GM19238 (cell line): ENCODE data around the gene COL5A1.

ENCODE experiments used
- DNase-seq: peaks from one replicate; pipeline ENCODE4 v3.0.0; 2011; ENCODE audit warnings: low spot score; ENCODE audit not compliant: insufficient read length

Gene COL5A1

DNA sequence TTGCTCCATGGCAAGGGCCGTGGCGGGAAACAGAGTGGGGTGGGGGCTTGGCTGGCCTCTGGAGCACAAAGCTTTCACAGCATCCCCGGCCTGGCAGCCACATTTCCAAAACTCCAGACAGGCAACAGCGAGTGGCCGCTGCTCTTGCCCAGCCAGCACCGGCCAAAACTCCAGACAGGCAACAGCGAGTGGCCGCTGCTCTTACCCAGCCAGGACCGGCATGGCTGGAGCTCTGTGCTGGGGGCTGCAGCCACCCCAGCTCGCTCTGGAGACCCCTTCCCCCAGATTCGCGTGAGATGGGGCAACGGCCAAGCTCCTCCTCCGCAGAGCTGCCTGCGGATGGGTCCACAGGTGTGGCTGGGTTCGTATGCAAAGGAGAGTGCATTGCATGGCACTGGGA lies 98.5 kb downstream of the COL5A1 start:
- no peak for DNase-seq

DNA sequence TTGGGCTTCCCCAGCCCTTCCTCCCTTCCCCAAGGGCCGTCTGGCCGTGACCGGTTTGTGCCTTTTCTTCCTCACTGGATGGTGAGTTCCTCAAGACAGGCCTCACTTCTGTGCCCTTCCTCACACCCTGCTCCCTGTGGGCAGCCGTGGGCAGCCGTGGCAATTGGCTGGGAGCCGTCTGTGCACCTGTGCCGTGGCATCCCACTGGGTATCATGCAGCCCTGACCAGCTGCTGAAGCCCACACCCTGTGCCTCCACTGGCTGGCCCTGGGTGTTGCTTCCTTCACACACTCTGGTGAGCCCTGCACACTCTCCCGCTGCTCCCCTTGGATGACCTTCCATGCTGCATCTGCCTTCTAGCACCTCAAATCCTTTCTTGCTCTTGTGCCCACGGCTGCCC lies 100.2 kb downstream of the COL5A1 start:
- no peak for DNase-seq

DNA sequence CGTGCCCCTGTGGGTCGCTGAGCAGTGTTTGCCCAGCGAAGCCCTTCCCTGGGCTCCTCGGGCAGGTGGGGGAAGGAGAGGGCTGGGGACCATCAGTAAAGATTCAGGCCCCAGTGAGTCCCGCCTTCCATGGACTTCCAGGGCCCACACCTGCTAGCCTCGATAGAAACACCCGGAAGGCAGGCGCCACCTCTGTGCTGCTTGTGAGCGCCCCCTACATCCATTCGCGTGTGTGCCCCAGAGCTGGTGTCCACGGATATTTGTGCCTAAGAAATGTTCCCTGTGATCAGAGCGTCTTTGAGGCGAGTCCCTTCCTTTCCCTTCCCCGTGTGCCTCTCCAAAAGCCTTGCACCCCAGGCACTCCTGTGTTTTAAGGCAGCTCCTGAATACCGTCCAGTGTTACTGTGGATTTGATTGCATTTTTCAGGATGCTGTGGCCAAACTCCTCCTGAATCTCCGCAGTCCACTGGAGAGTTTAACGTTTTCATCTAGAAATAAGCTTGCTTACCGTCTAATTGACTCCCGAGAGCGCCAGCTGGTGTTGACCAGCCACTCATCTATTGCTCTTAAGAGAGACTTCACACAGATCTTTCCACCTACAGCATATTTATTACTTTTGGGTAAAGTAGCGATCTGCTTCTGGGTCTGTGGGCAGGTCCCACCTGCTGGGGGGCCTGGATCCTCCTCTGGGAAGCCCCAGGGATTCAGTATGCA lies 101.4 kb downstream of the COL5A1 start:
- no peak for DNase-seq

DNA sequence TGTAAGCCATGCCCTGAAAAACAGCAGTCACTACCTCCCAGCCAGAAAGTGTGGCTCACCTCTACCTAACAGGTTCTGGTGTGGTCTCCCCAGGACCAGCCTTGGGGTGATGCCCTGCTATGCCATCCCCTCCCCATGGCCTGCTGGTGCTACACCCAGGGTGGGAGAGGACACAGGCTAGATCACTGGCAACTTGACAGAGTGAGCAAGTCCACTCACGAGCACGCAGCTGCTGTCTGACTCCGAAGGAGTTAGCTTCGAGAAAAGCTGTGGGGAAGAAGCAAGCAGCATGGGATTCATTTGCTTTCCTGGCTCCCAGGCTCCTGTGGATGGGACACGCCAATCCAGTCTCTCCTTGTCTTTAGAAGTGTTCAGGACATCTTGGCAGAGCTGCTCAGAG lies 102.2 kb downstream of the COL5A1 start:
- DNase-seq, result no peak

DNA sequence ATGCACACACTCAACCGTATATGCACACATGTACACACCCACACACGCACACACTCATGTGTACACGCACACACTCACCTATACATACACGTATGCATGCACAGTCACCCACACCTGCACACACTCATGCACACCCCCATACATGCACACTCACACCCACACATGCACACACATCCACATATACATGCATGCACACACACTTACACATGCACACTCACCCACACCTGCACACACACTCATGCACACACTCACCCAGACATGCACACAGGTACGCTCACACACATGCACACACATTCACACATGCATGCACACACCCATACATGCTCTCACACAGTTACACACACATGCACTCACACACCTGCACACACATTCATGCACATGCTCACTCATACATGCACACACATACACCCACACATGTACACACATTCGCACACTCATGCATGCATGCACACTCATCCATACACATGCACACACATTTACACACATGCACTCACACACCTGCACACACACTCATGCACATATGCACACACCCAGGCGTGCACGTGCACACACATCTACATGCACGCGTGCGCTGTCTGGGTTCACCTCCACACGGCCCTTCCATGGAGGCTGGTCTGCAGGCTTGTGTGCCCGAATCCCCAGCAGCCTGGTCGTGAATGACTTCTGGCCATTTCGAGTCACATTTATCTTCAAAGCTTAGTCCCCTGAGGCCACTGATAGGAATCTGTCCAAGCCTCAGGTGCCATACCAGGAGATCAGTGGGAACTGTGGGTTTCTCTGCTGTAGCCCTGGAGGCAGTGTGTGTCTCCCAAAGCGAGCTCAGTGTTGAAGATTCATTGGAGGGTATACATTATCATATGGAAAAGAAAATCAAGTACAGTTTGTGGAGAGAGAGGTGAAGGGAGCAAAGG lies 103.0 kb downstream of the COL5A1 start:
- no peak for DNase-seq

DNA sequence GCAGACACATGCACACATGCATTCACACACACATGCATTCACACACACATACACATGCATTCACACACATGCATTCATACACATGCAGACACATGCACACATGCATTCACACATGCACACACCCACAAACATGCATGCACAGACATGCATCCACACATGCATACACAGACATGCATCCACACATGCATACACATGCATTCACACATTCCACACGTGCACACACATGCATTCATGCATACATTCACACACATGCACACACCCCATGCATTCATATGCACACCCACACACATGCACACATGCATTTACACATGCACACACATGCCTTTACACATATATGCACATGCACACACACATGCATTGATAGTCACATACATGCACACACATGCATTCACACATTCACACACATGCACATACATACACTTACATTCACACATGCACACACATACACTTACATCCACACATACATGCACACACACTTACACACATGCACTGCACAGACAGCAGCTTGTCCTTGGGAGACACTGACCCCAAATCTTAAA lies 106.4 kb downstream of the COL5A1 start:
- no peak for DNase-seq

DNA sequence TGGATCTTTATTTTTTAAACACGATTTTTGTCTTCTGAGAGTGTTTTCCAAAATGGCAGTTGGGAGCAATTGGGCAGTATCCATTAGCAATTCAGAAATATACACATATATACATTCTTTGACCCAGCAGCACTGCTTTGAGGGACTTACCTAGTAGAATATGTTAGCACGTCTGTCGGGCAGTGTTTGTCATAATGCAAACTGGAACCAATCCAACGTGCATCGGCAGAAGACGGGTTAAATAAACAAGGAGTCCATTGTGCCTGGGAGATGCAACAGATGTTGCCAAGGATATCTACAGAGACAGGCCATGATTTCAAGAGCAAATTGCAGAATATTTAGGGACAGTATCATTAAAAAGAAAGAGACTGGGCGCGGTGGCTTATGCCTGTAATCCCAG lies 107.0 kb downstream of the COL5A1 start:
- no peak for DNase-seq

DNA sequence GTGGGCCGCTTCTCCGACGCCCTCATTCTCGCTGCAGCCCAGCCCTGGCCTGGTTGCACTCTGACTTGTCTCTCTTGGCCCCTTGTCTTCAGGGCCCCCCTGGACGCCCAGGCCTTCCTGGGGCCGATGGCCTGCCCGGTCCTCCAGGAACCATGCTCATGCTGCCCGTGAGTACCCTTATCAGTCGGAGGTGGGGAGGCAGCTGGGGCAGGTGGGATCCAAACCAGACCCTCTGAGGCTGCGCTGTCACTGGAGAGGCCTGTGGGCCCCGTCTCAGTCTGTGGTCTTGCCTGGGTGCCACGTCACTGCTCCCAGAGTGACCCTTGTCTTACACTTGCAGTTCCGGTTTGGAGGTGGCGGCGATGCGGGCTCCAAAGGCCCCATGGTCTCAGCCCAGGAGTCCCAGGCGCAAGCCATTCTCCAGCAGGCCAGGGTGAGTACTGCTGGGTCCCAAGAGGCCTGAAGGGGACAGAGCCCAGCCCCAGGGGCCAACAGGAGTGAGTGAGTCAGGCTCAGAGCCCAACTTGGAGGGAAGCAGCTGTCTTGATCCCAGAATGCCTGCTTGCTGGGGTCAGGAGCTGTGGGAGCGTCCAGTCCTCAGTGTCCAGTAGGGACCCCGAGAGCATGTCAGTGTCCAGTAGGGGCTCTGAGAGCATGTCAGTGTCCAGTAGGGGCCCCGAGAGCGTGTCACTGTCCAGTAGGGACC lies 109.0 kb downstream of the COL5A1 start:
- no peak for DNase-seq

DNA sequence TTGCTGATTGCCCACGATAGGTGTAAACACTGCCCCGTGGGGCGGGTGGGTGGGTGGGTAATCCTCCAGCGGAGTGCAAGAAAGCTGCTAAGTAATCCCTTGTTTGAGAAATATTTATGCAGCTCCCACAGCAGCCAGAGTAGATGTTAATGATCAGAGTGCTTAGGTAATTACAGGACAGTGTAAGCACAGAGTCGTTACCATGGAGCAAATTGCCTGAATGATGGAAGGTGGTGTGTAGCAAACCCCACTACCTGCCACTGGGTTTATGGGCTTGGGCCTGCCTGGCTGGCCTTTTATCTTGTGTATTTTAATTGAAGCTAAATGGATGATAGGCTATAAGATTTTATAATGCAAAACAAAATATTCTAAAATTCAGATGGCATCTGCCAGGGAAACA lies 110.0 kb downstream of the COL5A1 start:
- DNase-seq, result no peak

DNA sequence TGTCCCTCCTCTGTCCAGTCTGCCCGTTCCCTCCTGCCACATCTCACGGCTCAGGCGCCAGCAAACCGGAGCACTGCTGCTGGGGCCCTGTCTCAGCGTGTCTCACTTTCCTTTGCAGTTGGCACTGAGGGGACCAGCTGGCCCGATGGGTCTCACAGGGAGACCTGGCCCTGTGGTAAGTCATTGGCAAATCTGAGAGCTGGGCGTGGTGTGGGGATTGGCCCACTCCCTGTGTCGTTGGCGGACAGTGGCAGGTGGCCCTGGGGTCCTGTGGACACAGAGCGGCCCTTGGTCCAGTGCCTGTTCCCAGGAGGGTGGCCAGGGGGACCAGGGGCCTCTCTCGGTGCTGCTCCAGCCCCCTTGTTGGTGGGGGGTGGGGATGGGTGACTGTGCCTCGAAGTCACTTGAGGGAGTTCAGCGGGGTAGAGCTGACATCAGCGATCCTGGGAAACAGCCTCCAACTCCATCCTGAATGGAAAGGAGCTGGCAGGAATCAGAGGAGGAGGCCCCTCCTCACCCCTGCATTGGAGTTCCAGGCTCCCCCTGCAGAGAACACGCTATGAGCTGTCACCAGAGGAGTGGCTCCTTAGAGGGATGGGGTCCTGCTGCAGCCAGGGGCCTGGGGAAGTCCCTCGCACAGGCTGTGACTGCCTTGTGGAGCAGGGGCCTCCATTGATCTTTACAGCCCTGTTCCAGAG lies 111.0 kb downstream of the COL5A1 start:
- no peak for DNase-seq

DNA sequence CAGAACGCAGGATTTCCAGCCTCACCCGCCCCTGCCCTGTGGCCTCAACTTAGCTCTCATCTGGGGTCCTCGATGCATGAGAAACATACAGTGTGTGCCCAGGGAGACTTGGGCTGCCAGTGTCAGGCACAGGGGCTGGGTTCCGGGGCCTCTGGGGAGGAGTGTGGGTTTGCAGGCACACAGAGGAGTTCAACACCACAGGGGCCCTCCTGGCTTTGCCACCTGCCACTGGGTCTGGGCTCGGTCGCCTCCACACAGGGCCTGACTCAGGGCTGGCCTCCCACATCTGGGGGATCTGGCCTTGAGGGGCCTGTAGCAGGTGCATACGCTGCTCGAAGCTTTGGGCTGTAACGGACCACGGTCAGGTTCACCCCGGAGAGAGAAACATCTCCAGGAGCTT lies 111.6 kb downstream of the COL5A1 start:
- DNase-seq, result no peak

DNA sequence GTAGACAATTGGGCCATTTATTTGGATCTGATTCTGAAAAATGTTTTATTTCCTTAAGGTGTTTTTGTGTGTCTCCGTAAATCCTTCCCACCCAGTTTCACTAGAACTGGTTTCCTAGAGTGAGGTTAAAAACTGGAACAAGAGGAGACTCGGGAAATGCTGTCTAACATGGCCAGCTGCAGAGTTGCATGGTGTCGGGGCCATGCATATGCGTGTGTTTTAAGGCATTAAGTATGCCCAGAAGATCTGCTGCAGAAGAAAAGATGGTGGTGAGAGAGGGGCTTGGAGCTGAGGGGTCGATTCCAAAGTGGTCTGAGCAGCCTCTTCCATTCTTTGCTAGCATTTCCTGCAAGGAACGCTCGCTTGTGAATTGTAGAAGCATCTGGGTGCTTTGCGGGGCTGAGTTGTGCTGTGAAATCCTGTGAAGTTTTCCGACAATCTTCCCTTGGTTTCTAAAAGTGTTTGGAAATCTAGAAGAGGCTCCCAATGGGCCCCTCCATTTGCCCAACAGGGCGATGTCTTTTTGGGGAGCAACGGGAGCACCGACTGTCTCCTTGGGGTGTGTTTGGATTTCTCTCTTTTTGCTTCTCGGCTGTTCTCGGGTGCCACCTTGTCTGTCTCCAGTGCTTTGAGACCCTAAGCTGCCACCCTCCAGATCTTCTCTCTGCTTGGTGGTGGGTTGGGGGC lies 113.8 kb downstream of the COL5A1 start:
- DNase-seq, result no peak

DNA sequence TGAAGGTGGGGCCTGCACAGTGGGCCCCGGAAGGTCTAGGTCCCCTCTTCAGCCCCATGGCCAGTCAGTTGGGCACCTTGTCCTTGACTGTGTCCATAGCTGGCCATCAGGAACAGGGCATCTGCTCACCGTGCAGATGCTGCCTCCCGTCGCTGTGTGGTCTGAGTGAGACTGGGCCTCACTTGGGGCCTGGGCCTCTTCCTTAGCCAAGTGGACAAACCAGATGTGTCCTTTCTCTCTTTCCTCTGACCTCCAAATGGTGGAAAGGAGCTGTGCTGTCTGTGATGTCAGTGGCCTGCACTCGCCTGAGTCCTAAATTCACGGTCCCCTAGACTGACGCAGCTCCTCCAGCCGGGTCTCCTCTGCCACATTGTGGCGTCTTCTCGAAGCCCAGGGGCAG lies 114.5 kb downstream of the COL5A1 start:
- no peak for DNase-seq

DNA sequence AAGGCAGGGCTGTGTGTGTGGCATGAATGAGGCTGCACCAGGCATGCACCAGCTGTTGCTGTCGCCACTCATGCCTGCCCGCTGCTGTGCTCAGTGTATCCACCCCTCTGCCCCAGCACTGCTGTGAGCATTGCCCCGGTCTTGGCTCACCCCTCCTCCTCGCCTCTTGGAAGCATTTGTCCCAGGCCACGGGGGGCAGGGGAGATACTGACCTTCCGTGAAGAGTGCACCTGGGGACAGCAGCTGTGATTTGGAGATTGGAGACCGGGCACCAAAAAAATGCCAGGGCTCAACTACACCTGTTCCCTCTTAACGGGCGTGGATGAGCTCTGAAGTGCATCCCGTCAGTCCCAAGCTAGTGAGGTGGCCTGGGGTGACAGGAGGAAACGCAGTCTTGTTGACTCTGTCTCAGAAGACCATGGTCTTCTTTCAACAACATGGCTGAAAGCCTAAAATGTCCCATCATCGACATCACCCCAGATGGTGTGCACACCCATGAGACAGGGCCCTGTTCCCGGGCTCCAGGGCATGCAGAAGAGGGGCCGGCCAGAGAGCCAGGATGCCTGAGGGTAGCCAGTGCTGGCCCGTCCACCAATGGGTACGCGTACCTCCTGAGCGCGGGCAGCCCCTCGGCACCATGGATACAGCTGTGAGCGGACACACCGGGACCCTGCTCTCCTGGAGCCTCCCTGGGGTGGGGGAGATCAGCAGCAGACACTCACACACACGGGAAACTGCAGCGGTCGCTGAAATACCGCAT lies 115.8 kb downstream of the COL5A1 start:
- no peak for DNase-seq

DNA sequence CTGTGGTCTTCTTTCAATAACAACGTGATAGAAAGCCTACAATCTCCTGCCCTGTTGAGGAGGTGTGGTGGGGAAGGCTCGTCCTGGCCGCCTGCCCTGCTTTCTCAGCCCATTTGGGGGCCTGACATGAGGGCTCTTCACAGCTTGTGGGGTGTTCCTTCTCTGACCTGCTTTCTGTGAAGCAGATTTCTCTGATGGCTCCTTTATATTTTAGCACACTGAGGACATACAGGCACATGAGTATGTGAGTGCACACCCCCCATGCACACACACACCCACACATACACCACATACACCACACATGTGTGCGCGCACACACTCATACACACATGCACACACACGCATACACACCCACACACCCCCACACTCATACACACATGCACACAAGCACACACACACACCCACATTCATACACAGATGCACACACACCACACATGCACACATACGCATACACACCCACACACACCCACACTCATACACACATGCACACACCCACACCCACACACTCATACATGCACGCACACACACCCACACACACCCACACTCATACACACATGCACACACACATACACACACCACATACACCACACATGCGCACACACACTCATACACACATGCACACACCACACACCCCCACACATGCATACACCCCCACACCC lies 117.5 kb downstream of the COL5A1 start:
- no peak for DNase-seq

DNA sequence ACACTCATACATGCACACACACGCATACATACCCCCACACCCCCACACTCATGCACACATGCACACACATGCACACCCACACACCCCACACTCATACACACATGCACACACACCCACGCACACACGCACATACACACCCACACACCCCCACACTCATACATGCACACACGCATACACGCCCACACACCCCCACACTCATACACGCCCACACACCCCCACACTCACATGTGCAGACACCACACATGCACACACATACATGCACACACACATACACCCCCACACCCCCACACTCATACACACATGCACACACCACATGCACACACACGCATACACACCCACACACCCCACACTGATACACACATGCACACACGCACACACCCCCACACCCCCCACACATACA lies 118.3 kb downstream of the COL5A1 start:
- no peak for DNase-seq

DNA sequence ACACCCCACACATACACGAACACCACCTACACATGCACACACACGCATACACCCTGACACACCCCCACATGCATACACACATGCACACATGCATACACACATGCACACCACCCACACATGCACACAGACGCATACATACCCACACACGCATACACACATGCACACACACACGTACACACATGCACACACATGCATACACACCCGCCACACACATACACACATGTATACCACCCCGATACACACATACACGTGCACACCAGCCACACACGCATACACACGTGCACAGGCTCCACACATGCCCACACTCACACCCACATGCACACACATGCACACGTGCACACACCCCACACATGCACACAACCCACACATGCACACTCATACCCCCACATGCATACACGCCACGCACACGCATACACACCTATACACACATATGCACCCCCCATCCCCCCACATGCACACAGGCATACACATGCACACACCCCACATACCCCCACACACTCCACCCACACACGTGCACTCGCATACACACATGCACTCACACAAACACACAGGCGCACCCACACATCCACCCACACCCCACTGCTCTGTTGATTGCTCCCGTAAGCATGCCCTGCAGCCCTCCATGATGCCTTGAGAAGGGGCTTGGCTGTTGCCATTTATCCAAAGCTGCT lies 119.3 kb downstream of the COL5A1 start:
- no peak for DNase-seq

DNA sequence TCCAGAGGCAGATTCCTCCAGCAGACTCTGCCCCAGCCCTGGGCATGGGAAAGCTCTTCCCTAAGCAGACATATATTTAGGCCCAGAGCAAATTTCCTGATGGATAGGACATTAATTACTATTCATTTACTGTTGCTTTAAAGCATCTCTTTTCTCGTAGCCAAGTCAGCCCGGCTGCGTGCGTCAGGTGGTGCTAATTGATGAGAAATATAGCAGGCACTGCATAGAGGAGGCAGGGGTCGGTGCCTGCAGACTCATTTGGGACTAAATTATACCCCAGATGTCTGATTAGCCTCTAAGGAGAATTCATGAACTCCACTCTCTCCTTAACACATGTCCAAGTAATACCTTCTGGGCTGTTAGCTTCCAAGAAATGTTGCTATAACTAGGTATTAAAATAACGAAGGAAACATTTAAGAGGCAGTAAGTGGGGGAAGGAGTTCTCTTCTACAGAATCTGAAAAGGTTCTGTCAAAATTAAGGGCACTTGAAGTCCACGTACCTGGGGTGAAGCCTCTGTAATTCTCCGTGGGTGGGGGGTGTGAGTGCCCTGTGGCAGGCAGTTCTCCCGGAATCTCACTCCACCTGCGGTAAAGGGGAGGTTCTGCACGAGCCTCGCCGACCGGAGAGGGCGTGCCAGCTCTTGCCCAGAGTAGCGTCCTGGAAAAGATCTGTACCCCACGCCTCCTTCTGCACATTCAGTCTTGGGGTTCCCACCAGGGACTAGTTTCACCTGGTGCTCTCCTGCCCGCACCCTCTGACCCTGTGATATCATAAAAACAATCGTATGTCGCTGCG lies 123.1 kb downstream of the COL5A1 start:
- no peak for DNase-seq
